Putamen (tissue), 1 donor: ENCODE results near the gene CLTB.

Source experiments
- DNase-seq: peaks from one replicate; pipeline ENCODE4 v3.0.0-alpha.2; 2016; ENCODE audit warnings: low spot score

The CLTB gene

GRCh38 chr5:176352116-176352878 lies 64.0 kb downstream of the CLTB start:
- no peak for DNase-seq

- DNase-seq: no peak
Observed at GRCh38 chr5:176350416-176350815, 65.9 kb downstream of the CLTB start.

GRCh38 chr5:176342766-176343458 lies 73.4 kb downstream of the CLTB start:
- DNase-seq: no peak
